ENCODE data around the gene RNF151. TPM values are rescaled to one million over a fixed set of nuclear protein-coding genes. Genes with fewer than 3 reads are reported as not detected.

Gene RNF151
- total RNA-seq, 6 experiments from 2014 or later: not detected

- DNase-seq: no peak
- H3K9me3 Mint-ChIP-seq: no peaks in the 10 kb centered on the region
- TF ChIP-seq CTCF (IDR thresholded peaks at IDR 0.05): no peak
- H3K4me3 Mint-ChIP-seq: no peak overlapping the region
- H3K27ac Mint-ChIP-seq: no peak overlapping the region
- 0 out of 2 replicates have a peak, but pooled peaks cover 5% of the 10 kb centered on the region for H3K36me3 Mint-ChIP-seq (ENCODE audit: low read depth)
- 0 out of 2 replicates have a peak, but pooled peaks cover 5% of the 10 kb centered on the region for H3K4me1 Mint-ChIP-seq (ENCODE audit: low read depth)
- peaks cover 38% of the 10 kb centered on the region for H3K27me3 Mint-ChIP-seq (ENCODE audit: insufficient read depth)
Measured at GRCh38 chr16:1926271-1926670, 40.4 kb upstream of the RNF151 start.

GRCh38 chr16:1929105-1929504 is 37.6 kb upstream of the RNF151 start:
- peak overlapping the region; percentile 83 for H3K4me3 Mint-ChIP-seq
- 0 out of 2 replicates have a peak overlapping the region, but pooled peaks have one; percentile 29 for H3K27ac Mint-ChIP-seq
- H3K4me1 Mint-ChIP-seq (ENCODE audit: low read depth): 0 out of 2 replicates have a peak, but pooled peaks cover 5% of the 10 kb centered on the region
- H3K9me3 Mint-ChIP-seq: no peaks in the 10 kb centered on the region
- TF ChIP-seq CTCF (IDR thresholded peaks at IDR 0.05): no peak
- H3K36me3 Mint-ChIP-seq (ENCODE audit: low read depth): no peaks in the 10 kb centered on the region
- no peak for DNase-seq
- H3K27me3 Mint-ChIP-seq (ENCODE audit: insufficient read depth): peaks cover 19% of the 10 kb centered on the region

GRCh38 chr16:1929578-1930337 is 36.9 kb upstream of the RNF151 start:
- peak; percentile 62 for DNase-seq
- Mint-ChIP-seq H3K27ac (no peak overlapping the region), H3K36me3 (ENCODE audit: low read depth) (no peaks in the 10 kb centered on the region), H3K4me3 (no peak overlapping the region; the same call in 1 of the 2 replicates), H3K9me3 (no peaks in the 10 kb centered on the region), H3K27me3 (ENCODE audit: insufficient read depth) (peaks cover 17% of the 10 kb centered on the region), H3K4me1 (ENCODE audit: low read depth) (0 out of 2 replicates have a peak, but pooled peaks cover 5% of the 10 kb centered on the region)
- TF ChIP-seq CTCF (IDR thresholded peaks at IDR 0.05): peak; percentile 100

GRCh38 chr16:1930338-1930720 is 36.3 kb upstream of the RNF151 start:
- Mint-ChIP-seq H3K9me3 (no peaks in the 10 kb centered on the region), H3K27ac (no peak overlapping the region), H3K4me3 (no peak overlapping the region), H3K27me3 (ENCODE audit: insufficient read depth) (peaks cover 13% of the 10 kb centered on the region), H3K36me3 (ENCODE audit: low read depth) (no peaks in the 10 kb centered on the region), H3K4me1 (ENCODE audit: low read depth) (0 out of 2 replicates have a peak, but pooled peaks cover 5% of the 10 kb centered on the region)
- no peak for DNase-seq
- no peak for TF ChIP-seq CTCF (IDR thresholded peaks at IDR 0.05)

GRCh38 chr16:1932050-1933028 is 34.3 kb upstream of the RNF151 start:
- no peaks in the 10 kb centered on the region for H3K36me3 Mint-ChIP-seq (ENCODE audit: low read depth)
- H3K4me1 Mint-ChIP-seq (ENCODE audit: low read depth): 0 out of 2 replicates have a peak, but pooled peaks cover 5% of the 10 kb centered on the region
- DNase-seq: peak; percentile 9
- peaks cover 10% of the 10 kb centered on the region for H3K27me3 Mint-ChIP-seq (ENCODE audit: insufficient read depth)
- H3K27ac Mint-ChIP-seq: no peak overlapping the region
- no peak overlapping the region for H3K4me3 Mint-ChIP-seq
- no peaks in the 10 kb centered on the region for H3K9me3 Mint-ChIP-seq
- TF ChIP-seq CTCF (IDR thresholded peaks at IDR 0.05): no peak; the same call in 1 of the 2 replicates

Measured in HFFc6 (cell line).